SHP77 (cell line): ENCODE measurements around the gene NFRKB.

ENCODE experiments used
- DNase-seq, 2 experiments: peaks; one replicate each; lab custom pipeline; 2025; lab: John Stamatoyannopoulos, UW

Gene NFRKB

DNA sequence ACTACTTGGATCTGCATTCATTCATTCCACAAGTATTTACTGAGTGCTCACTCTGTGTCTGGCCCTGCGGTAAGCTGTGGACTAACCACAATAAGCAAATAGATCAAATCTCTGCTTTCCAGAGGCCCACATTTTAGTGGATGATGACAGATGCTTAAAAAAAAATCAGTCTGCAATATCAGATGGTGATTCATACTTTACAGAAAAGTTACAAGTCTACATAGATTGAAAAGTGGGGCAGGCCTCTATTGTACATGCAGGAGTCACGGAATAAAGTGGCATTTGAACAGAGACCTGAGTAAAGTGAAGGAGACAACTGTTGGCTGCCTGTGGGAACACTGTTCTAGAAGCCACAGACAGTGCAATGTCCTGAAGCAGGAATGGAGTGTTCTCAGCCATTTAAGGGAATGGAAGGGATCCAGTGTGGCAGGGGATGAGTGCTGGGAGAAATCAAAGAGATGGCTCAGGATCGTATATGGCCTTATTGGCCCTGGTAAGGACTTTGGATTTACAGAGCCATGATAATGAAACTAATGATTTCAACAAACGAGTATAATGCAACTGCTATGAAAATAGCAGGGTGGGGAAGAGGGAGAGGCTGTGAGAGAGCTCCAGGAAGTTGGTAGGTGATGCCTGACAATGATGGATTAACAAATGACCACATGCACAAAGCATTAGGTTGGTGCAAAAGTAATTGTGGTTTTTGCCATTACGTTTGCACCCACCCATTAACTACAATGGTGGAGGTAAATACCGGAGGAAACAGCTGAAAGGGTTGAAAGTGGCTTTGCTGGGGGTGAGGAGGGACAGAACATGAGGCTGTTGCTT lies 48.7 kb downstream of the NFRKB start:
- peak in 1 of 2 experiments; percentile 28 for DNase-seq
